GM12872 (cell line): ENCODE data around the gene FOXK1.

Source experiments
- CTCF ChIP-seq: IDR thresholded peaks from 3 replicates; pipeline ENCODE4 v1.5.1; 2011; ENCODE audit warnings: low read depth, mild to moderate bottlenecking, low read length, moderate library complexity; ENCODE audit not compliant: insufficient read depth

The FOXK1 gene

GRCh38 chr7:4687956-4688355, 5.9 kb downstream of the FOXK1 start:
- no peak for TF ChIP-seq CTCF

- TF ChIP-seq CTCF: no peak
Measured at GRCh38 chr7:4689151-4689550, 7.1 kb downstream of the FOXK1 start.

DNA sequence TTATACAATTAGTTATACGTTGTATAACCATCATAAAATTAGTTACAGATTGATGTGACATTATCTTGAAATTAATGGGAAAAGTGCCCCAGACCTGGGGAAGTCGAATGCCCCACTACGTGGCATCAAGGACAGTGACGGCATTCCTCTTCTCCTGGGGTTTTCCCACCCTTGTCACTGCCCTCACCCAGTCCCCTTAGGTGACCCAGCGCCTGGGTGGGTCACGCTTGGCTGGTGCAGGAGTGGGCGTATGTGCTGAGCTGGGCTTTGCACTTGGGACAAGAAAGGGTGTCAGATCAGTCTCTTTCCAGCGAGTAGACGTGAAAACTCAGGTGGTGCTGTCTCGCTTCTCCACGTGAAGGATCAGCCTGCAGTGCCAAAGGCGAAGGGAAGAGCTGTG, 7.6 kb downstream of the FOXK1 start:
- no peak for TF ChIP-seq CTCF

DNA sequence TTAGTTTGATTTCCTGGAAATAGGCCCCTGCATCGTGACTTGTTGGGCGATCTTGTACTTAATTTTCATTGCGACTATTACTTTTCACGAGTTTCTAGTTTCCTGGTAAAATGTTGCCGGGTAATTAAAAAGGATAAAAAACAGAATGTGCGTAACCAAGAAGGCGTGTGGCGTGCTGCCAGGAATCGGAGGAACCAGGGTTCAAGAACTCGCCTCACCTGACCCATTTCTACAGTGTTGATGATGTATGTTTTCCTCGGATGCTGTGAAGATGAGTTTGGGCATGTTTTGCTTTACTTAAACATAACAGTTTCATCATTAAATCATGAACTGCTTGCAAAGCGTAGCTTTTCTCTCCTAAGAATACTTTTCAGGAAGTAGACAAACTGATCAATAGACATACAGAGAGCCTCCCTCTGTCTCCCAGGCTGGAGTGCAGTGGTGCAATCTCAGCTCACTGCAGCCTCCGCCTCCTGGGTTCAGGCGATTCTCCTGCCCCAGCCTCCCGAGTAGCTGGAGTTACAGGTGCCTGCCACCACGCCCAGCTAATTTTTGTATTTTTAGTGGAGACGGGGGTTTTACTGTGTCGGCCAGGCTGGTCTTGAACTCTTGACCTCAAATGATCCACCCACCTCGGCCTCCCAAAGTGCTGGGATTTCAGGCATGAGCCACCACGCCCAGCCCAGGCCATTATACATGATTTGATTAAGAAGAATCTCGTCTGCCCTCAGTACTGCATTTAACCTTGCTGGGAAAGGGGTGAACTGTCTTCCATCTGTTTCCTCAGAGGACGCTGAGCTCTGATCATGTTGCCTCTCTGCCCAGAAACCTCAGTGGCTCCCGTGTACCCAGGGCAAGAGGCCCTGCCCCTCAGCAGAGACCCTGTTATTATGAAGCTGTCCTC, 9.1 kb downstream of the FOXK1 start:
- TF ChIP-seq CTCF: no peak

GRCh38 chr7:4692055-4692454, 10.0 kb downstream of the FOXK1 start:
- no peak for TF ChIP-seq CTCF

DNA sequence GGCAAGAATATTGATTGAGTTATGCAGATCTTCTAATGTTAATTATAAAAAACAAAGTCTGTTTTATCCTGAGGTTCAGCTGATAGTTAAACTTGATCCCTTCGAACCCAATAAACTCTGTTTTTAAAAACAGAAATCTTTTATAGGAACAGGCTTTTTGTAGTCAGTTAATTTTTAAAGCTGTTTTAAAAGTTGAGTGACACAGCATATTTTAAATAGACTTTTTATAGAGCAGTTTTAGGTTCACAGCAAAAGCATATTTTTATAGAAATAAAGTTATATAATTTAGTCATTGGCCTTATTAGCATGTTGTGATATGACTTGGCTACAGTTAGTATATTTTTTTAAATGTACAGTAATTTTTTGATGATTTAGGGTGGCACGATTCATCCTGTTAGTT, 11.1 kb downstream of the FOXK1 start:
- no peak for TF ChIP-seq CTCF

DNA sequence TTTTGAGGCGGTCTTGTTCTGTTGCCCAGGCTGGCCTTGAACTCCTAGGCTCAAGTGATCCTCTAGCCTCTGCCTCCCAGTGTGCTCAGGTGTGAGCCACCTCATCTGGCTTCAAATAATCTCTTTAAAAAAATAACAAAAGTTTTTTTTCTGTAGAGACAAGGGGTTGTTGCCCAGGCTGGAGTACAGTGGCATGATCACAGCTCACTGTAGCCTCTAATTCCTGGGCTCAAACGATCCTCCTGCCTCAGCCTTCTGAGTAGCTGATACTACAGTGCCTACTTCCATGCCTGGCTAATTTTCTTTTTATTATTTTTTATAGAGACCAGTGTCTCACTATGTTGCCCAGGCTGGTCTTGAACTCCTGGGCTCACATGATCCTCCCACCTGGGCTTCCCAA, 11.7 kb downstream of the FOXK1 start:
- no peak for TF ChIP-seq CTCF
